Activated CD4-positive, CD25-positive, alpha-beta regulatory T cell treated with anti-CD3 and anti-CD28 coated beads, Interleukin-2, amount 50 U/mL, for 16 hours (primary cell): Measurements from ENCODE around the gene NTRK1.

Source experiments
- DNase-seq: peaks from one replicate; pipeline ENCODE4 v3.0.0-alpha.2; 2020; ENCODE audit warnings: low read depth, low spot score

Gene NTRK1

DNA sequence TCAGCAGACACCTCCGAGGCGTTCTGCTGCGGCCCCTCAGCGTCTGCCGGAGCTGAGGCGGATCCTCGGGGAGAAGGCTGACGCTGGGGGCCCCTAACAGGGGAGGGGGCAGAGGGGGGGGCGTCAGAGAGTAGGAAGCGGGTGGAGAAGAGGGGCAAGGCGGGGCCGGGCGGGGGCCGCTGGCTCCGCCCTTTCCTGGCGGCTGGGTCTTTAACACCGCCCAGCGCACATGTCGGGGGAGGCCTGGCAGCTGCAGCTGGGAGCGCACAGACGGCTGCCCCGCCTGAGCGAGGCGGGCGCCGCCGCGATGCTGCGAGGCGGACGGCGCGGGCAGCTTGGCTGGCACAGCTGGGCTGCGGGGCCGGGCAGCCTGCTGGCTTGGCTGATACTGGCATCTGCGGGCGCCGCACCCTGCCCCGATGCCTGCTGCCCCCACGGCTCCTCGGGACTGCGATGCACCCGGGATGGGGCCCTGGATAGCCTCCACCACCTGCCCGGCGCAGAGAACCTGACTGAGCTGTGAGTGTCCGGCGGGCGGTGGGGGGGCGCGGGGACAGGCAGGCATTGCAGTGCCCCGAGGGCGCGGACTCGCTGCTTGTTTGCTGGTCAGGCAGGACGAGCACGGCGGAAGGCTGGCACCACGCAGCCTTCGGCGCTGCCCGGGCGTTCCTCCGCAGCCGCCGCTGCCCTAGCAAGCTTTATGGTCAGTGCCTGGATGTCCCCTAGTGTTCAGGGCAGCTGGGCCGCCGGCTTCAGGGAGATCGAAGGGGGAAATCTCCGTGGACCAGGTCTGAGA lies at the start of gene NTRK1:
Gene NTRK1, plus strand, starts transcription at position 238 of the 796 bp plus-strand sequence. Its CDS starts 70 bp downstream, at position 308.
- DNase-seq: peak; percentile 16

- no peak for DNase-seq
Observed at GRCh38 chr1:156811168-156811567, 49.5 kb upstream of the NTRK1 start.

DNA sequence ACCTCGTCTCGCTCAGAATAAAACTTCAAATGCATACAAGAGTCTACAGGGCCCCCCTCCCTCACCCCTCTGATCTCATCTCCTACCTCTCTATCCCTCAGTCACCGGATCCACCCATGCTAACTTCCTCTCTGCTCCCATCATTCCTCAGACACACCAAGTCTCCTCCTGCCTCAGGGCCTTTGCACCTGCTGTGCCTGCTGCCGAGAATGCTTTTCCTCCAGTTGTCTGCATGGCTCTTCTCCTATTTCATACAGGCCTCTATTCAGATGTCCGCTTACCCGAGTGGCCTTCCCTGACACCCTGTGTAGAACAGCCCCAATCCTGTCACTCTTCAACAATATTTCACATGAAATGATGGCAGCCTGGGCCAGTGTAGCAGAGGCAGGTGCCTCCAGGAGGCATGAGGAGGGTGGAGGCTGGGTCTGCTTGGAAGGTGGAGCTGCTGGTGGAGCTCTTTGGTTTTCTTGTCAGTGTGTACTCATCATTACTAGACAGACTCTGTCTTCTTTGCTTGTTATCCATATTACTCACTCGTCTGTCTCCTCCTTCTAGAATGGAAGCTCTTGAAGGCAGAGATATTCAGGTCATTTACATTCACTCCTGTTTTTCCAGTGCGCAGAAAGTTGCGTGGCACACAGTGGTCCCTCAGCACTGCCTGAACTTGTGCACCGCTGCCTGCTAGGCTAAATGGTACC lies 48.2 kb upstream of the NTRK1 start:
- DNase-seq: no peak

DNA sequence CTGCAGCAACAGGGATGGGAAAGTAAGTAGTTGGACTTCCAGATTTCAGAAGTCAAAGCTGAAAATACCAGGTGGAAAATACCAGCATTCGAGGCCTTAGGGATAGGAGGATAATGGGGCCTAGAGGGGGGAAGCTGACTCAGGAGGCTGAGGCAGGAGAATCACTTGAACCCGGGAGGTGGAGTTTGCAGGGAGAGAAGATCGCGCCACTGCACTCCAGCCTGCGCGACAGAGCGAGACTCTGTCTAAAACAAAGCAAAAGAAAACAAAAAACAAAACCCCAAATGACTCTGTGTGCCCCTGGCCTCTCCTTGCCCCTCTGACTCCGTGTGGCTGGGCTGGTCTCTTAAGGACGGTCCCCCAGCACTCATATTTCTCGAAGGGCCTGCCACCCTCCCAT lies 47.4 kb upstream of the NTRK1 start:
- no peak for DNase-seq

DNA sequence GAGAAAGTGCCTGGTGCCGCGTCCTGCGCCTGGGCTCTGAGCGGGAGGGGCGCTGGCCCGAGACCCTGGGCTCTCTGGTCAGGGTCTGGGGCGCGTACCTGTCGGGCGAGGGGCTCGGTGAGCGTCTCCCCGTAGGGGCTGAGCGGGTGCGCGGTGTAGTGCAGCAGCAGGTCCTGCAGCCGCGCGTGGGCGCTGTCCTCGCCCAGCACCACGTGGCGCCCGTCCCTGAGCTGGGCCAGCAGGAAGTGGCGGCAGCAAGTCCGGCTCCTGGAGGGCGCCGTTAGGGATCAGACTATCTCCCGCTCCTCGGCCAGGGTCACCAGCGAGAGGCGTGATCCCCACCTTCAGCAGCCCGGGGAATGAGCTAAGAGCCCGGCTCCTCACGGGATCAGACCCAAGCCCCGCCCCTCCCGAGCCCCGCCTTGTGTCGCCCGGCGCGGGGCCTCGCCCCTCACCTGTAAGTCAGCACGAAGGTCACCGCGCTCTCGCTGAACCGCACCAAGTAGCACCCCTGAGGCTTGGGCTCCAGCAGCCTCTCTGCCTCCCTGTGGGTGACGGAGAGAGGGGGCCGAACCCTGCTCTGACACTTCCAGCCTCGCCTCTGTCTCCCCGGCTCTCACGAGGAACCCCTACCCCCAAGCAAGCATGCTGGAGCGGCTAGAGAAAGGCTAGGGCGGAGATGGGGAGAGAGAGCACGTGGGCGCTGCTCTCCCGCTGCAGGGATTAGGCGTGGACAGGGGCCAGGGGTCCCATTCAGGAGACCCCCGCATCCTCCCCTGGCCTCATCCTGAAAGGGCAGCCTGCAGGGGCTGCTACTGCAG lies 46.7 kb upstream of the NTRK1 start:
- peak; percentile 44 for DNase-seq

GRCh38 chr1:156814571-156815260 lies 45.9 kb upstream of the NTRK1 start:
- no peak for DNase-seq

DNA sequence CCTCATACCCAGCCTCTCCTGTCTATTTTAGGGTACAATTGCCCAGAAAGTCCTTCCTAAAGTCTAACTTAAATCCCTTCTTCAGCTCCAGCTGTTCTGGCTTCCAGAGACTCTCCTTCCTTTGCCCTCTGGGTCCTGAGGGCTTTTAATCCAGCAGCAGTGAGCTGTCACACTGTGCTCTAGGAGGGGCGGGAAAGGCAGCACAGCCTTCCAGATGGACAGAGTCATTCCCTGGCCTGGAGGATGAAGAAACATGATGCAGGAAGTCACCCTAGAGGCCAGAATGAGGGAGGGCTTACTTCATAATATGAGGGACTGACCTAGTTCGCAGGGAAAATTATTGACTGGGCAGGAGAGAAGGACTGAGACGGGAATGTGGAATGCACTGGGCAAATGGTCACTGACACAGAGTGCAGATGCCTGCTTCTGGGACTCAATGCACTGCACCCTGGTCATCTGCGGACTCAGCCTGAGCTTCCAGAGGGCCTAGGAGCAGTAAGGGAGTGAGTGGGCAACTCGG lies 45.3 kb upstream of the NTRK1 start:
- no peak for DNase-seq

DNA sequence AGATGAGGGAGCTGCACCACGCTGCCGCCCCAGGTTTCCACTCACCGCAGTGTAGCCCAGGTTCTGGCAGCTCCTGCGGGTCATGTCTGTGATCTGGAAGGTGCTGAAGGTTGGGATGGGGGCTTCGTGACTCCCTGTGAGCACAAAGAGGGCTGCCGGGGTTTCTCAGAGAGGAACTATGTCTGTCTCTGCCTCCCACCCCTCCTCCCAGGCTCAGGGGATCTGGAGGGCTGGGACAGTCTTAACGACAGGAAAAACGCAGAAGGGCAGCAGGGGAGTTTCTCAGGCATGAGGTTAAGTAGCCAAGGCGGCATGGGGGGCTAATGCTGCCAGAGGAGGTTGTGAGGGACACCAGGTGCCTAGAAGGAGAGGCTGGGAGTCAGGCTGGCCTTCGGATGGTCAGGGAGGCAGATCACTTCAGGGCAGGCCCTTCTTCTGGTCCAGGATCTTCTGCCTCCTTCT lies 44.7 kb upstream of the NTRK1 start:
- no peak for DNase-seq

DNA sequence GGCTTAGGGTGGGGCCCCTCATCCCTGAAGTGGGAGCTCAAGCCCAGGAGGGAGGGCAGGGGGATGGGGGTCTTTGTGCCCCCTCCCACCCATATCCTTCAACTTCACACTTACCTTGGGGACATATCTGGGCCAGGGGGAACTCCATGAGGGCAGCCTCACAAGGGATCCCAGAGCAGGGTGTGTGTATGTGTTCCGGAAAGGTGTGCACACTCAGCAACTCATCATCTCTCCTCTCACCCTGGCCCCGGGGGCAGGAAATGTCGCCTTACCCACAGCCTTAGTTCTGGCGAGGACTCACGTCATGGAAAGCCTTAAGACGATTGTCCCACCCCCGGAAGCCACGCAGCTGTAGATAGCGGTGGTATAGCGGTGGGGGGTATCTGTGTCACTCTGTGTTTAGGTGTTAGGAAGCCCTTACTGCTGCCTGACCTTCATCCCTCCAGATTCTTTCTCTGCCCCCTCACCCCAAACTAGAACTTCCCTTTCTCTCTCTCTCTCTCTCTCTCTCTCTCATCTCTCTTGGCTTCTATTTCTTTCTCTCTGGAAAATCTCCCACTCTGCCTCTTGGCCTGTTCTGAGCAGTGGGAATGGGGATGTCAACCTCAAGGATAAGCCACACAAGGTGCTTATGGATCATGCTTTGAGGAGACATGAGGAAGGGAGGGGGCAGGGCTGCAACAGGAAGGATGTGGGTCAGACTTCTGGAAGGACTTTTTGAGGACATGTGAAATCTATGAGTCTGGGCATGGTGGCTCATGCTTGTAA lies 43.9 kb upstream of the NTRK1 start, which contains the start of gene SH2D2A:
Gene SH2D2A, minus strand, starts transcription at position 288 of the 768 bp plus-strand sequence. Its CDS starts 140 bp downstream, at position 148.
- DNase-seq: peak; percentile 91

- no peak for DNase-seq
Observed at GRCh38 chr1:156821801-156822200, 38.9 kb upstream of the NTRK1 start.

- DNase-seq: no peak
Observed at GRCh38 chr1:156822680-156823079, 38.0 kb upstream of the NTRK1 start.

- no peak for DNase-seq
Observed at GRCh38 chr1:156823210-156823790, 37.4 kb upstream of the NTRK1 start.

GRCh38 chr1:156826630-156827029 lies 34.0 kb upstream of the NTRK1 start:
- no peak for DNase-seq

DNA sequence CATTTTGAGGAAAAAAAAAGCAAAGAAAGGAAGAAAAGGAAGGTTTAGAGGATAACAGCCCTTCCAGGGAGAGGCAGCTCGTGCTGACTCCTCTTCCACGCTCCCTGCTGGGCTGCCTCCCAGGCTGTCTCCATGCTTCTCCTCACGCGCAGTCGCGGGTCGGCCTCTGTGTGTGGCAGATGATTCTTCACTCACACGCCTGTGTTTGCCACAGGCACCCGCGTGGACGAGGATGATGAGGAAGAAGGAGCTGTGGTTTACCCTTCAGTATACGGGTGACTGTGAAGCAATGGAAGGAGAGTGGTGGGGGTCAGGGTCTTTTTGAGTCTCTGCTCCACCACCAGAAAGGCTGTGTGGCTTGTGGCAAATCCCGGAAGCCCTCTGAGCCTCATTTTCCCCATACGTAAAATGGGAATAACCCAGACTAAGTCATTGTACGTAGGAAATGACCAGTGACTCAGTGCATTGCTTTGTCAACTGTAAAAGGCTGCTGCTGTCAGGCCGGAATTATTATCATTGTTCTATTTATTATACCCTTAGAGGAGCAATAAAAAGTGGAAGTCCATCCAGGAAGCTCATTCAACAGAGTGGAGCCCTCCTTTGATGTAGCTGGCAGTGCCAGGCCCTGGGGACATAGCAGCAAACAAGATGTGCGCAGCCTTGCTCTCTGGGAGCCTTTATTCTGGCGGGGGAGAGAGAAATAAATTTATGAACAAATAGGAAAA lies 32.1 kb upstream of the NTRK1 start:
- no peak for DNase-seq

GRCh38 chr1:156832434-156832833 lies 28.2 kb upstream of the NTRK1 start:
- no peak for DNase-seq

DNA sequence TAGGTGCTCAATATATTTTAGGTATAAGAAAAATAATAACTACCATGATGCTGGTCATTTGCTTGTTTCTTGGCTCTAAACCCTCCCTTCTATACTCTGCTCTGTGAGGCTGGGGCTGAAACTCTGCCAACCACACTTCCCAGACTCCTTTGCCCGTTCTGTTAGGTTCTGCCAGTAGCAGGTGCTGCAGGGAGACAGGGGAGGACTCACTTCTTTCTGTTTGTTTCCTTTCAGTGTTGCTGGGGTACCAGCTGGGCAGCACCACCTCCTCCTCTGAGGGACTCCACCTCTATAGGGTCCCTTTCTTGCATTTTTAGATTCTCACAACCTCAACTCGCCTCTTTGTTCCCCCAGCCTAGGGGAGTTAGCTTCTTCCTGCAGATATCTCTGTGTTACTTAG lies 27.1 kb upstream of the NTRK1 start:
- DNase-seq: no peak

- no peak for DNase-seq
Observed at GRCh38 chr1:156834322-156834721, 26.3 kb upstream of the NTRK1 start.

DNA sequence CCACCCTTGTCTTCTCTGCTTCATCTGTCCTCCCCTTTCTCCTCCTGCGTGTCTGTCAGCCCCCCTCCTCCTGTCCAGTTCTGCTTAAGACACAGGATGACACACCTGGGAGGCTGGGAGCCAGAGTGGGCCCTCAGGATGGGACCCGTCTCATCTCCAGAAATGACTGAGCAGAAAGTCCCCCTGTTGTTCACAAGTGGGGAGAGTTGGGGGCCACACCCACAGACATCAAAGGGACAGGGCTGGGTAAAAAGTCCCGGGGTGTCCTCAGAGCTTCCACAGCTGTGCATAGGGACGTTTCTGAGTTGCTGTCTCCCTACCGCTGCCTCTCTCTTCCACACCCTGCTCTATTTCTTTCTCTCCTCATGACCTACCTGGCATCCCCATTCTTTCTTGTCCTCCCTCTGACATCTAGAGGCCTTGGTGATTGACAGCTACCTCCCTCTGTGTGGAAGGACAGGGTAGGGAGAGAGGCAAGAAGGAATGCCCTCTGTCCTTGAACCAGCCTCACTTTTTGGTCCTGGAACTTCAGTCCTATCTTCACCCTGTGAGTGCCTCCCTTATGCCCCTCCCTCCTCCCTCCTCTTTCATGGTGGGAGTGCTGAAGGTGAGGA lies 24.5 kb upstream of the NTRK1 start:
- DNase-seq: no peak

GRCh38 chr1:156836892-156837291 lies 23.8 kb upstream of the NTRK1 start:
- no peak for DNase-seq
